GM23248 (cell line): Measurements from ENCODE around the gene FBN1.

Experiments
- EZH2 ChIP-seq: fragments of 200-600 bp; sonication (generic); IDR thresholded peaks from 2 replicates; pipeline ENCODE4 v1.6.1; 2018; ENCODE audit warnings: antibody characterized with exemption, mild to moderate bottlenecking; ENCODE audit not compliant: insufficient read depth, poor library complexity, severe bottlenecking
- EZH2phosphoT487 ChIP-seq: fragments of 200-600 bp; sonication (generic); IDR thresholded peaks from 2 replicates; pipeline ENCODE4 v1.6.1; 2018; ENCODE audit warnings: antibody characterized with exemption, moderate library complexity, mild to moderate bottlenecking, low read depth; ENCODE audit not compliant: insufficient read depth

GRCh38 chr15:48475600-48476395 lies 169.7 kb downstream of the FBN1 start:
- TF ChIP-seq EZH2 (no peak), EZH2phosphoT487 (no peak)
